GM12873 (cell line): ENCODE measurements around the gene KRT15.

Experiments
- TF ChIP-seq, protein P1 (sequence below): IDR thresholded peaks from 2 replicates; pipeline ENCODE4 v1.5.1; 2012; ENCODE audit warnings: low read depth, mild to moderate bottlenecking, moderate library complexity, low read length, control low read depth; ENCODE audit not compliant: insufficient read depth; ENCODE audit errors: missing control alignments

KRT15 gene

GRCh38 chr17:41481036-41481435 is 37.7 kb downstream of the KRT15 start, which contains the start of gene KRT35:
Gene KRT35 (minus strand): TSS chr17:41481151. CDS start chr17:41481097, 54 bp downstream.
- TF ChIP-seq, protein P1, sequence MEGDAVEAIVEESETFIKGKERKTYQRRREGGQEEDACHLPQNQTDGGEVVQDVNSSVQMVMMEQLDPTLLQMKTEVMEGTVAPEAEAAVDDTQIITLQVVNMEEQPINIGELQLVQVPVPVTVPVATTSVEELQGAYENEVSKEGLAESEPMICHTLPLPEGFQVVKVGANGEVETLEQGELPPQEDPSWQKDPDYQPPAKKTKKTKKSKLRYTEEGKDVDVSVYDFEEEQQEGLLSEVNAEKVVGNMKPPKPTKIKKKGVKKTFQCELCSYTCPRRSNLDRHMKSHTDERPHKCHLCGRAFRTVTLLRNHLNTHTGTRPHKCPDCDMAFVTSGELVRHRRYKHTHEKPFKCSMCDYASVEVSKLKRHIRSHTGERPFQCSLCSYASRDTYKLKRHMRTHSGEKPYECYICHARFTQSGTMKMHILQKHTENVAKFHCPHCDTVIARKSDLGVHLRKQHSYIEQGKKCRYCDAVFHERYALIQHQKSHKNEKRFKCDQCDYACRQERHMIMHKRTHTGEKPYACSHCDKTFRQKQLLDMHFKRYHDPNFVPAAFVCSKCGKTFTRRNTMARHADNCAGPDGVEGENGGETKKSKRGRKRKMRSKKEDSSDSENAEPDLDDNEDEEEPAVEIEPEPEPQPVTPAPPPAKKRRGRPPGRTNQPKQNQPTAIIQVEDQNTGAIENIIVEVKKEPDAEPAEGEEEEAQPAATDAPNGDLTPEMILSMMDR, result no peak

GRCh38 chr17:41480581-41480980 is 38.1 kb downstream of the KRT15 start:
- TF ChIP-seq, protein P1, result no peak

GRCh38 chr17:41480136-41480535 is 38.6 kb downstream of the KRT15 start:
- TF ChIP-seq, protein P1, result no peak

- TF ChIP-seq, protein P1, result no peak
Measured at GRCh38 chr17:41478237-41478636, 40.5 kb downstream of the KRT15 start.

DNA sequence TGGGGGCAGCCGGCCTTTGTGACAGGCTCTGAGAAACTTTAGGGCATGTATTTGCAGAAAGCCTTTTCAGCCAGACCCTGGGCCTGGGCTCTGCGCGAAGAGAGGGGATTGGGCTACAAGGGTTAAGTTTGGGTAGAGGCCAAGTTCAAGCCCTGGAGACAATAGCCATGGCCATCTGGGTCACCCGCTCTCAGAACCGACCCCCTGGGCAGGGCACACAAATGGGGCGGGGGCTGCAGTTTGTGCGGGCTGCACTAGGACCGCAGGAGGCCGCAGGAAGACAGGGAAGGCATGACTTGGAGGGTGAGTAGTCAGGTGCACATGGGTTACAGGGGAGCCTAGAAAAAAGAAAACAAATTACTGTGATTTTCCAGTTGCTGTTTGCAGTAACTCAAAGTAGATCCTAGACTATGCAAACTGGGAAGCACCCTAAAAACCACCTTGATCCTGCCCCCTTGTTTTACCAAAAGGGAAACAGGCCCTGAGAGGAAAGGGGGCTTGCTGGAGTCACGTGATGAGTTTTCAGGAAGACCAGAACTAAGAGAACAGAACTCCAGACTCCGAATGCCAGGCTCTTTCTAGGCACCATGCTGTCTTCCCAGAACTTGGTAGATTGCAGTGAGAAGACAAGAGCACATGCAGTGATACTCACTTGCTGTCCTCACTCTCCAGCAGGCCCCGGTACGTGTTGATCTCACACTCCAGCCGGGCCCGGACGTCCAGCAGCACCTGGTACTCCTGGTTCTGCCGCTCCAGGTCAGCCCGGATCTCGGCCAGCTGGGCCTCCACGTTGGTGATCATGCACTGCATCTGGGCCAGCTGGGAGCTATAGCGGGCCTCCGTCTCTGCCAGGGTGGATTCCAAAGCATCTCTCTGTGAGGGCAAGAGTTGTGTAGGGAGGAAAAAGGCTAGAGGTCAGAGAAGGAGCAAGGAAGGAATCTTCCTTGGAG is 41.5 kb downstream of the KRT15 start:
- TF ChIP-seq, protein P1, result no peak

DNA sequence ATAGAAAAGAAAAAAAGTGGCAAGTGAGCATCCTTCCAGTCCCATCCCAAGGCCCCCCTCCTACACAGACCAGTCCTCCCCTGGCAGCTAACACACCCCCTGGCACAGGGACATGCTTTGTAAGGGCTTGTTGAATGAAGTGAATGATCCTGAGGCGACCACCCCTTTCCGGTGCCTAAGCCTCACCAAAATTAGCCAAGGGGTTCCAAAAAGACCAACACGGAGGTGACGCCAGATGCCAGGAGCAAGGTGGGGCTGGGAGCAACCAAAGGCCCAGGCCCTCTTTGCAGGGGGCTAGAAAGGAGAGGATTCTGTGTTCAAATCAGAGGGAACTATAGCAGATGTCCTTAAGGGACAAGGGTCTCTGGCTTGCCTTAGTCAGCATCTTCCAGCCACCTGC is 43.3 kb downstream of the KRT15 start:
- TF ChIP-seq, protein P1, result no peak

DNA sequence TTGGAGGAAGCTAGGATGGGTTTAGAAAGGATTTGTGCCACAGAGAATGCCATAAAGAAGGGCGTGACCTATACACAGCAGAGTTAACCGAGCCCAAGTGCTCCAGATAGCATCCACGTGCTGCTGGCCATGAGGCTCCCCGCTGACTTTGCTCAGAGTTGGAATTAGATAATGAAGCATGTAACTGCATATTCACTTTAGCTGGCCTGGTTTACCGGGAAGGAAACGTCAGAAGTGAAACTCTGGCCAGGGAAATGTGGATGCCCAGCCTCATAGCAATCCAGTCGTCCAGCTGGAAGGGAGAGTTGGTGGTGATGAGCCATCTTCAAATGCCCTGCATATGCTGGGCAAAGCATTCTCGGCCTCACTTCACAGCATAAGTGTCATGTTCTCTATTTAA is 43.8 kb downstream of the KRT15 start:
- TF ChIP-seq, protein P1, result no peak
